Measurements from ENCODE around the gene ZNF277.

ZNF277 gene

DNA sequence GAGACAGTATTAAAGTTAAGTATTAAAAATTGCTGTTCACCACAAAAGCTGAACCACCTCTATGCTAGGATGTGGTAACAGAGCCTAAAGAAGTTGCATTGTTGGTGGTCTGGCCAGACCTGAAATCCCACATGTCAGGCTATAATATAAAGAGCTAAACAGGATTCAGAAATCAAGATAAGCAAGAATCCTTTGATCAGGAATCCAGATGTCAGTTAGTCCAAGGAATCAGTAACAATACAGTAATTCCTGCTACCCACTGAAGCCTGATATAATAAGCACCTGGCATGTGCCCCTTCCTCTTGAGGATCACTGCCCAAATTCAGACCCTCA, 48.9 kb downstream of the ZNF277 start:
- DNase-seq: no peak

DNA sequence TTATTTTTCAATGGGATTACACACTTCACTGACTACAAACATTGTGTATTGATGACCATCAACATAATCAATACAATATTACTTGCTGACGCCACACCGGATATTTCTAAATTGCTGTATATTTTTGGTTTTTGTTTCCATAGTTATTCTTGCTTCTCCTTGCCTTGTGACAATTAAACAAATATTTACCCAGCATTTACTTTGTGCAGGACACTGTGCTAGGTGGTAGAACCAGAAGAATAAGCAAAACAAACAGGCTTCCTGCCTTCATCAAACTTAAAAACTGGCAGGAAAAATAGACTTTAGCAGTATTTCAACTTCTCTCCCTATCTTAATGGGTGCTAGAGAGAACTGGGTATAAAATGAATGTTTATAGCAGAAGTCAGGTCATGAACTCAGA, 50.6 kb downstream of the ZNF277 start:
- no peak for DNase-seq

DNA sequence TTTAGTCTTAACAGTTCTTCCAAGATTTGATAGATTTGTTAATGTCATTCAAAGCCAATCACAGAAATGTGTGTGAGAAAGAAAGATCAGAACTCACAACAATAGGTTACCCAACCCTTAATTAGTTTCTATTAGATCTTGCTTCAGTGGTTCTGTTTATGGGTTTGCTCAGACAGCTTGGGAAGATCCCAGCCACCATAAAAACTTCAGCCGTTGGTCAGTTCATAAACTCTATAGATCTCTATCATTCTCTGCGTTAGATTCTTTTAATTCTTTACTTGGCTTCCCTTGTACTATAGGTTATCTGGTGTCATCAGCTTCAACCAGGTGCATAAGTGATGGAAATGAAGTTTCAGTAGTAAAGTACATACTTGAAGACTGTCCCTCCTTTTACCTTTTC, 54.4 kb downstream of the ZNF277 start:
- no peak for DNase-seq

DNA sequence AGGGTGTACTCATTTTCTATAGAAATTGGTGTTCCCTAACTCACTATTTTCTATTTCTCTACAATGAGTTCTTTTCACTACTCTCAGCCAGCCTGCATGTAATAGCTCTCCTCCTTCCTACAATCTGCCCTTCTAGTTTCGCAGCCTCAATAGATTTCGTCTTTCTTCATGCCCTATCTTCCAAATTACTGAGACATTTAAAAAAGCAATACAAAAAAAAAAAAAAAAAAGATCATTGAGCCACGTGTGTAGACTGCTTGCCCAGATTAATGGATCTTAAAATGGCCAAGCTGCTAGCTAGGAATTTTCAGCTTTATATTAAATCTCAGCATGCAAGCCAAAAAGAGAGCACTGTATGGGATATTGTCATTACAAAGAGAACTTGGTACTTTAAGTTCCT, 55.5 kb downstream of the ZNF277 start:
- no peak for DNase-seq

DNA sequence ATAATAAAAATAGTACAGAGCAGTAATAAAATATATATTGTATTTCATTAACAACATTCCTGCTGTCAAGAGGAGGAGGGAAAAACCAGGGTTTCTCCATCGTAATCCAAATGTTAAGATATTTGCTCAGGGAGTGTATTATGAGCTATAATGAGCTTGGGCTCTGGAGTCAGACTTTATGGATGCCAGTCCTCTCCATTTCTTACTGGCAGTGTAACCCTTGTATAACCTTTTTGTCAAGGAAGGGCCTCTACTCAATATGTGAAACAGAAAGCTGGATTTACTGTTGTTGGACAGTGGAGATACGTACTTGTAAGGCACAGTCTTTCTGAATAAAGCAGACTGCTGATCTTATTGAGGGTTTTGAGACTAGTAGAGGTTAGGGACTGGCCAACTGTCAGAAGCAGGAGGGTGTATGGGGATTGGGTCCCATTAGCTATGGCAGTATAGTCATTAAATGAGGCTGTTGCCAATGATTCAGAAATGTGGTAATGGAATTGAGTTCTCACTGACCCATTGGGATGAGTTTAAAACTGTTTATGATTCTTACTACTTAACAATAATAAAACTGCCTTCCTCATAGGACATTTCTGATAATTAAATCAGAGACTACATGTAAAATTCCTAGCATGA, 56.5 kb downstream of the ZNF277 start:
- DNase-seq: no peak

DNA sequence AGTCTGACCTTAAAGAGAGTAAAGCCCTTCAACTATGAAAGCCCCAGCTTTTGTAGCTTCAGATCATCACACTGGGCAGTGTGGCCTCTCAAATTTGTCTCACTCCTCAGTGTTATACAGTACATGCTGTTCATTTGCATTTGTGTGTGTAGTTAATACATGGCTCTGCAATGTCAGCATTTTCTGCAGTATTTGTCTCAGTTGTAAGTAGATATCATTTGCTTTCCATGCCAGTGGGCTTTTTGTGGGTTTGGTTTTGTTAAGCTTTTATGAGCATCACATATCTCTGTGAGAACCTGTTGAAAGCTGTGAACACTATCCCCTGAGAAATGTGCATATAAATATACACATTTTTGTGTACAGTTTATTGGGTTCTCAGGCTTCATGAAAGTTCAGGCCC, 57.0 kb downstream of the ZNF277 start:
- no peak for DNase-seq

DNA sequence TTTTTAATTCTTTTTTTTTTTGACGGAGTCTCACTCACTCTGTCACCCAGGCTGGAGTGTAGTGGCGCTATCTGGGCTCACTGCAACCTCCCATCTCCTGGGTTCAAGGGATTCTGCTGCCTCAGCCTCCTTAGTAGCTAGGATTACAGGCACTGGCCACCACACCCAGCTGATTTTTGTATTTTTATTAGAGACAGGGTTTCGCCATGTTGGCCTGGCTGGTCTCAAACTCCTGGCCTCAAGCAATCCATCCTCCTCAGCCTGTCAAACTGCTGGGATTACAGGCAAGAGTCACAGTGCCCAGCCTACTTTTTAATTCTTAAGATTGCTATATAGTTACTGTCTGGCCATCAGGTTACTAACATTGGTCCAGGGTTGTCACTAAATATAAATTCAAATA, 59.6 kb downstream of the ZNF277 start:
- DNase-seq: no peak

DNA sequence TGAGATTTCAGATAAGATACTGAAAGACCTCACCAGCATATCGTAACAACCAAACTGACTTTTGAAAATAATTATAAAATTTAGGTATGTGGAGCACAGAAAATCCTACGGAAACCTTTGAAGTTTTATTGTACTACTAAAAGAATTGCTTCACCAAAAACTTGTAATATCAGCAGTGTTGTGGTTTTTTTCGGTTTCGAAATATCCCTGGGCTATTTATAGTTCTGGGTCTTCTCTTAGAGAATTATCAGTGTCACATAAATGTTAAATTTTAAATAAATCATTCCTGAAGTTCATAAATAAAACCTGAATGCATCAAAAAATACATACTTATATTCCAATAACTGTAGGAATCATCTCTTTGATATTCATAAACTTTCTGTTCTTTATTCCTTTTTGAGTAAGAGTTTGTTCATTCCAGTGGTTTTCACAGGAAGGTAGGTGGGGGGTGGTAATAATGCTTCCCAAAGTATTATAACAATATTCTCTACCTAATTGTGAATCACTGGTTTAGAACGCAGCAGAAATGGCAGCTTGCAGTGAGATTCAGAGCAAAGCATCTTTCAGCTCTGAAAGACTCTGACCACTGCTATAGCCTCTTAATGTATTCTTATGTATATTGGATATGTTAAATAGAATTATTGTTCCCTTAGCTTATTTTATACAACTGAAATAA, 60.2 kb downstream of the ZNF277 start:
- no peak for DNase-seq

DNA sequence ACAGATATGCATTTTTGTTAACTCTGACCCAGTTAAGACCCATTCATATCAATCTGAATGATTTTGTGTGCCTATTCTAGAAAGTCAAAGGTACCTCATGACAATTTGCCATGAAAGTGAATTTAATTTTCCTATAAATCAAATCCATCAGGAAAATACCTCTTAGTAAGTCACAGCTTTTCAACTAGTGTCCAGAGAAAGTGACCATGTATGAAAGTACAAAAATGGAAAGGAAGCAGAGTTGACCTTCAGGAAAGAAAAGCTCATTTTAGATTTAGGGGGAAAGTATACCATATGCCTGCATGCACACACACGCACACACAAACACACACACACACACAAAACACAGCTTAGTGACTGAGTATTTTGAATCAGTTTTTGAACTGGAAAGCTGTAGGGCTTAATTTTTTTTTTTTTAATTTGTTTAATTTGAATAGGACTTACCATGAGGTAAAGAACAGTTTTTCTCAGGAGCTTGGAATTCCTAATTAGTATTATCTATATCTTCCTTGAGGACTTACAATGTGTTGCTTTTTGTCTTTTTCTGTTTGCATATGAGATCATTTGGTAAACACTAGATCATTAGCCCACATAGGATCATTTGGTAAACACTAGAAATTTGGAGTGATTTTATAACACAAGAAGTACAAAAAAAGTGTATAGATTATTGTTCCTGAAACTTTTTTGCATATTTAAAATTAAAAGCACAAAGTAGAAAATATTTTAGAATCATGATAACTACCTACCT, 61.6 kb downstream of the ZNF277 start:
- no peak for DNase-seq

DNA sequence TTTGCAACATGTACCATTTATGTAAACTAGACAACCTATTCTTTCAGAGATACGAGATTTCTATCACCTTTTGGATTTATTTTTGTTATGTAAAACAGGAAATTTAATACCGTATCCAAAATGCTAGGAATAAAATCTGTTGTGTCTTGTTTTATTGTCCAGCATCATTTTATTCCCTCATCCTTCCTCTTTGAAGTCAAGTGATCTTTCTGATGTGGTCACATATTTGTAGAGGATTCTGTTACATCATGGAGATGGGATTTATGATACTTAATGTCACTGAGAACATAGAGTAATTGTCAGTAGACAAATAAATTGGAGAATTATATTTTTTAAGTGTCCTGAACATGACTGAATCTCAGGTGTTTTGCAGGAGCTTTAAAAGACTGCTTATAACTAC, 64.7 kb downstream of the ZNF277 start:
- DNase-seq: peak; percentile 18

DNA sequence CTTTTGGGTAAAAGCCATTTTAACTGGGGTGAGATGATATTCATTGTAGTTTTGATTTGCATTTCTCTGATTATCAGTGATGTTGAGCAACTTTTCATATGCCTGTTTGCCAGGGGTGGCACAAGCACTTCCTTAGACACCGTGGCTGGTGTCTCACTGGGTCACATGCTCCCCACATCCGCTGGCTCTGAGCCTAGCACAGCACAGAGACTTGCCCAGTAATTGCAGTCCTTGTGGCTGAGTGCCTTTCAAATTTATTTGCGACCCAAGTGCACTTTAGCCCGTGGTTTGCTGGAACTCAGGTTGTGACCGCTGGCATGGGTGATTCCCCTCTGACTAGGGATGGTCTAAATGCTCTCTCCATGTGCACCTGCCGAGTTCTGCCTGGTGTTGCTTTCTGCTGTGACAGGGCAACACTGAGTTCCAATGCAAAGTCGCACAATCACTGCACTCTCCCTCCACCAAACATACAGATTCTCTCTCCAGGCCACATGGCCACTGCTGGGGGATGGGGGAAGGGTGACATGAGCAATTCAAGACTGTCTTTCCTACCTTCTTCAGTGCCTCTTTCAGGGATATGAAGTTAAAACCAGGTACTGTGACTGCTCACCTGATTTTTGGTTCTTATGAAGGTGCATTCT, 66.5 kb downstream of the ZNF277 start:
- no peak for DNase-seq

DNA sequence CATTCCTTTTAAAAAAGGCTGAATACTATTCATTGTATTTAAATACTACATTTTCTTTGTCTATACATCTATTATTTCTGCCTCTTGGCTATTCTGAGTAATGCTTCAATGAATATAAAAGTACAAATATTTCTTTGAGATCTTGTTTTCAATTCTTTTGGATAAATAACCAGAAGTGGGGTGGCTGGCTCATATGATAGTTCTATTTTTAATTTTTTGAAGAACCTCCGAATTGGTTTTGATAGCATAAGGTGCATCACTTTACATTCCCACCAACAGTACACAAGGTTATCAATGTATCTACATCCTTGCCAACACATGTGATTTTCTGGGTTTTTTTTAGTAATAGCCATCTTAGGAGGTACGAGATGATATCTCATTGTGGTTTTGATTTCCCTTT, 72.5 kb downstream of the ZNF277 start:
- DNase-seq: no peak

DNA sequence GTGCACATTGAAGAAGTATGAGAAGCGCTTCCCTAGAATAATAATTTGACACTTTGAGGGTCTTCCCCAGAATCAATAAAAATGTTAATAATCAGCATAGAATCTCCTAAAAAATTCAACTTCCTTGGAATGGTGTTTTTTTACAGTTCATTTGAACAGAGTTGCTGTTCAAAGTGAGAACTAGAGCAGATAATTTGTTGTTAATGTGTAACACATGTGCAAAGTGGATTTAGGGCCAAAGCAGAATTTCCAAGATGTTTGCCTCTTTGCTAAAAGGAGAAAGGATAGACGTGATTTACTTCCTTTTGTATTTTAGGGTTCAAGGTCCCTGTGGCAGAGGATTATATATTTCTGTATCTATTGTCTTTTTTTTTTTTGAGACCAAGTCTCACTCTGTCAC, 73.8 kb downstream of the ZNF277 start:
- DNase-seq: no peak

DNA sequence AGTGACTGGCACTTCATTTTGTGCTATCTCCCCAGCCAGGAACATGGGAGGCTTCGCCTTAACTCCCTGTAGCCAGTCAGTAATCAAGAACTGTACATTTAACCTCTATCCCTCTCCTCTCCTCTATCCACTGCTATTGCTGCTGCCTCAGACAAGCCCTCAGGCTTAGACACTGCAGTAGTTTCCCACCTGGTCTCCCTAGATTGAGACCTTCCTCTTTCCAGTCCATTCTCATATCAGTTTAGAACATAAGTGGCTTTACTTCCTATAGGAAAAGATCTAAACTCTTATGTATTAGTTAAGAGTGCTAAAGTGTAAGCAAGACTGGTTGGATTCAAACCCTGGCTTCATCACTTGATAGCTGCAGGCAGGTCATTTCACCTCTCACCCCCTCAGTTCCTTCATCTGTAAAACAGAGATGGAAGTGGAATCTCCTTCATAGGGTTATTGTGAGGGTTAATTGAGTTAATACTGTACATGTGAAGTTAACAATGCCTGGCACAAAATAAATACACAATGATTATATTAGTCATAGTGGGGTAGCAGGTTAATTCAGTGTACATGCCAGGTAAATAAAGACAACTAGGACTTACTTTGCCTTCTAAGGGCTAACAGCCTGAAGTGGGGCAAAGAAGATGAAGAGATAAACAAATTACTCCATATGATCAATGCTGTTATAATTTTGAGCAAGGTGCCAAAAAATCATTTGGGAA, 76.1 kb downstream of the ZNF277 start:
- no peak for DNase-seq

DNA sequence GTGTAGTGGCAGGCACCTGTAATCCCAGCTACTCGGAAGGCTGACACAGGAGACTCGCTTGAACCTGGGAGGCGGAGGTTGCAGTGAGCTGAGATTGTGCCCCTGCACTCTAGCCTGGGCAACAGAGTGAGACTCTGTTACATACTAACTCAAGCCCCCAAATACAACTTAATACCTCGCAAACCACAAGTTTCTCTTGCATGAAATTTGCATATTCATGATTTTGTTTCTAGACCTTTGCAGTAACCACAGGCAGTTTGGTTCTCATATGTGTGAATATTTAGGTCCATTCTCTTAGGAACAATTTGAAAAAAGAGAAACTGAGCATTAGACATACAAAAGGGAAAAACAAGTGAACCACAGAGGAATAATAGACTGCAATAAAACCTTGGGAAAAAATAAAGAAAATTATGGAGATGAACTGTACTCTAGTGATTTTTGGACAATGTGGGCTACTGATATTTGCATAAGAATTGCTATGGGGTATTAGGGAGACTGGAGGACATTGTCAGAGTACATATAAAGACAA, 77.0 kb downstream of the ZNF277 start:
- no peak for DNase-seq

DNA sequence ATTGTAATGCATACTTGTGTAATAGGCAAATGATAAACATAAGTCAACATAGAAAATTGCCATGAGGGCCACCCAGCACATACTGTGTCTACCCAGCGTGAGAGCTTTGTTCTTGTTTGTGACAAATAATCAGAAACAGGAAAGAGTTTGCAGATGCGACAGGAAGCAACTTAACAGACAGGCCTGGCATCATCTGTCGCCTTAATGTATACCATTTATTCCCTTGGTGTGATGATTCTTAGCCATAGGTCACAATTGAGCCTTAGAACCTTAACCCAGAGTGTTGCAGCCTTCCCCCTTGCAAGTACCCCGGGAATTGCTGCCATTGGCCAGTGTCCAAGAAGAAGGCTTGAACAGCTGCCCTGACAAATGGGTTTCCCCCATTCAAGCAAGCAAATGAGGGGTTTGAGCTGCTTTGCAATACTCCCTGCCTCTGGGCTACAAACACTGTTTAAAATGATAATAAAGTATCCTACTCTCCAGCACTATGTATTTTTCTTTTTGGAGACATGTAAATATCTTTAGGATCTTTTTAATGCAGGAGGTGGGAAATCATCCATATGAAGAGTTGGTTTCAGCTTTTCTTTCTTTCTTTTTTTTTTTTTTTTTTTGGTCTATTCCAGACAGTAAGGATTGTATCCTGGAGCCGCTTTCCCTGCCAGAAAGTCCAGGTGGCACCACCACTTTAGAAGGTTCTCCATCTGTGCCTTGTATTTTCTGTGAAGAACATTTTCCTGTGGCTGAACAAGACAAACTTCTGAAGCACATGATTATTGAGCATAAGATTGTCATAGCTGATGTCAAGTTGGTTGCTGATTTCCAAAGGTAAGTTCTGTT, 80.0 kb downstream of the ZNF277 start:
- DNase-seq: peak; percentile 95

DNA sequence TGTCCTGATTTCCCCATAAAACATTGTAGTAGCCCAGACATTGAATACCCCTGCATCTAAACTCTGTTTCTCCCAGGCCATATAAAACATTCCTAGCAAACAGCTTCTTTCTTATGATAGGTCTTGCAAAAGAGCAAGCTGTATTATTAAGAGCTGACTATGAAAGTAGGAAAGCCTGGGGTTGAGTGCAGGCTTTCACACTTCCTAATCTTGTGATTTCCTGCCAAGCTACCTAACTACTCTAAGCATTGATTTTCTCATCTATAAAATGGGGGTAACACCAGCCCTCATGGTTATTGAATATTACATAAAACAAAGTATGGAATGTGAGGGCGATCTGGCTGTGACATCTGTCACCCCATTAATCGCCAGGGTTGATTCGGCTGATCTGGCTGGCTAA, 81.8 kb downstream of the ZNF277 start:
- no peak for DNase-seq

DNA sequence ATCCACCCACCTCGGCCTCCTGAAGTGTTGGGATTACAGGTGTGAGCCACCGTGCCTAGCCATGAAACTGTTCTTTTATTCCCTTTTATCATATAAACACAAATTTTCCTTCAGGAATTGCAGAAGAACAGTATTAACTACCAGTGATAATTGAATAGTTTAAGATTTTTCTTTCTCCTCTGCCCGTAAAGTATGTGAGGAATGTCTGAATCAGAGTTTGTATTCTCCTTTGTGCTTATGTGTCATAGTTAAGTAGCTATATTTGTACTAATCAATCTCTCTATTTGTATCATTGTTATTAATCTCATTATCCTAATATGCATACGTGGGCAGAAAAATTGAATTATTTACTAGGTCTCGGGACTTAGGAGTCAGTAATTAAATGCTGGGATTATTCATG, 83.6 kb downstream of the ZNF277 start:
- no peak for DNase-seq

DNA sequence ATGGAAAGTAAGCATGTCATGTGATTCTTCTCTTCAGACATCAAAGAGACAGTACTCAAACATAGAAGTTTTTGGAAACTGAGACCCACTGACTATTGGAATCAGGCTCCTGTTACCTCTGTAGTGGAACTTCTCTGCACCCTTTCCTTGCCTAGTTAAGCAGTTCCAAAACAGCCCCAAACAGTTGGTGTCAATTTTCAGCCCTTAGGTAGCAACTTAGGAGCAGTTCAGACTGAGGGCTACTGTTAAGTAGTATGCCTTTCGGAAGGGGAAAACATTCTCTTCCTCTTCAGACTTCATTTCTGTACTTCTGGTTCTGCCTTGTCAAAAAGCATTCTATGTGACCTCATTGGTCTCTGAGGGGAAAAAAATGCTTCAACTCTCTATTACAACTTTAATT, 85.7 kb downstream of the ZNF277 start:
- no peak for DNase-seq

DNA sequence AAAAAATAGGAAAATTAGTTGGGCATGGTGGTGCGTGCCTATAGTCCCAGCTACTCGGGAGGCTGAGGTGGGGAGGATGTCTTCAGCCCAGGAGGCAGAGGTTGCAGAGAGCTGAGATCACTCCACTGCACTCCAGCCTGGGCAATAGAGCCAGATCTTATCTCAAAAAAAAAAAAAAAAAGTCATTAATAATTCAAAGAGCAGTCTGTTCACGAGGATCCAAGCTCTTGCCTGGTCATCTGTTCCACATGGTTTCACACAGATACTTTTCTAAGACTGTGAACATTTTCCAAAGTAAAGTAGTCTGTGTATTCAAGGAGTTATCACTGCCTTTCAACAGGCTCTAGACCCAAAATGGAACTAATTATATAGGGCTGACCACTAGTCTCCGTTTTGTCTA, 86.9 kb downstream of the ZNF277 start:
- no peak for DNase-seq

DNA sequence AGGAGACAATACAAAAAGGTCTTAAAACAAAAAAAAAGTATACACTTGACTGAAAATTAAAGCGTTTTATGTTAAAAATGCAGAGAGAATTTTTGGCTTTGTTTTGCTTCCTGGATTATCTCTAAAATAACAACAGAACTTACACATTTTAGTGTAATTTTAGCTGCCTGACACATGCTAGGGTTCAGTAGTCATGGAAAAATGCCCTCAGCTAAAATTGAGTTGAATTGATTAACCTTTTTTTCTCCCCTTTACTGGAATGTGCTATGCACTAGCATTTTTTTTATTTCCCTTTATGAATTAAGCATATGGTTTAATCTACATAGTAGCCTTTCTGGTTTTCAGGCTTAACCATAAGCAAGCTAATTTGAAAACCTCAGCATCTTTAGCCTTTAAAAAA, 89.9 kb downstream of the ZNF277 start:
- no peak for DNase-seq

DNA sequence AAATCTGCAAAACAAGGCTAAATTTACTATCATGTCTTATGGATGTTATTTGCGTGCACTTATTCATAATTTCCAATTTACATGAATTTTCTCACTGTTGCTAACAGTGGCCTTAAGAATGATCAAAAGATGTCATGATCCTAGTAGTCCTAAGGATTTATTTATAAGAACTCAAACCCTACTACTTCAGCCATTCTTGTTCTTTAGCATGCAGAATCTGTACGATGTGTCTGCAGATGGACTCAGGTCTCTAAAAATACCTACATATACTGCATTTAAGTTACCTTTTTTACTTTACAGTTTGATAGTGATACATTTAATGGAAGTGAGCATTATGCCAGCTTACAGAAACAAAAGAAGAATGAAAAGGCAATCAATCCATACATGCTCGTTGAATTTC, 91.2 kb downstream of the ZNF277 start:
- DNase-seq: no peak

All from NCI-H524 treated with DMSO at 0.1 percent for 48 hours (cell line).